ENCODE measurements around the gene TMEM87B. TPM values are rescaled to one million over a fixed set of nuclear protein-coding genes. Genes with fewer than 3 reads are reported as not detected.

Gene TMEM87B
- polyA plus RNA-seq, 10 donors: 12.9 to 24.9 (median 18.0) TPM

DNA sequence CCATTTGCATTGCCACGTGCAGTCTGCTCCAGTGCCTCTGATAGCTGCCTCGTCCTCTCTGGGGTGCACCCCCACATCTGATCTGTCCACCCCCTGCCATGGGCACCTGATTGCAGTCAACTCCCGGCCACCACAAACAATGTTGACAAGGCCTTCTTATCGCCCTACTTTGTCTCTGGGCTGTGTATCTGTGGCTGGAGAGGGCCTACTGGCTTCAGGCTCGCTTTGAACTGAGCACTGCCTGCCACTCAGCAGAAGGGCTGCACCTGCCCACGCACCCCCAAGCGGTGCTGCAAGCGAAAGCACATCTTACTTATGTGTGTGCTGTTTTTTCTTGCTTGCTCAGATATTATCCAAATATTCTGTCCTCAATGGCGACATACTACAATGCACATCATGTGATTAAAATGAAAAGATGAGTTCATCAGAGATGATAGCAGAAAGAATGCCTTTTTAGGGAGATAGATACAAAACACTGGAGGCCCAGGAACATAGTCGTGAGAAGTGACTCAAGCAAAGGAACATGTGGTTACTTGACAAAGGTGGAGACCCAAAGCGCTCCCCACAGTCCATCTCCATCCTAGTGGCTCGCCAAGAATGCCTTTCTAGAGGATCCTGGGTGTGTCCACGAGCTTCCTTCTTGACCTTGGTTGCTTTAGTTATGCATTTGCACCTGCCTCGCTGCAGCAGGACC lies 111.9 kb downstream of the TMEM87B start:
- no peak for DNase-seq

DNA sequence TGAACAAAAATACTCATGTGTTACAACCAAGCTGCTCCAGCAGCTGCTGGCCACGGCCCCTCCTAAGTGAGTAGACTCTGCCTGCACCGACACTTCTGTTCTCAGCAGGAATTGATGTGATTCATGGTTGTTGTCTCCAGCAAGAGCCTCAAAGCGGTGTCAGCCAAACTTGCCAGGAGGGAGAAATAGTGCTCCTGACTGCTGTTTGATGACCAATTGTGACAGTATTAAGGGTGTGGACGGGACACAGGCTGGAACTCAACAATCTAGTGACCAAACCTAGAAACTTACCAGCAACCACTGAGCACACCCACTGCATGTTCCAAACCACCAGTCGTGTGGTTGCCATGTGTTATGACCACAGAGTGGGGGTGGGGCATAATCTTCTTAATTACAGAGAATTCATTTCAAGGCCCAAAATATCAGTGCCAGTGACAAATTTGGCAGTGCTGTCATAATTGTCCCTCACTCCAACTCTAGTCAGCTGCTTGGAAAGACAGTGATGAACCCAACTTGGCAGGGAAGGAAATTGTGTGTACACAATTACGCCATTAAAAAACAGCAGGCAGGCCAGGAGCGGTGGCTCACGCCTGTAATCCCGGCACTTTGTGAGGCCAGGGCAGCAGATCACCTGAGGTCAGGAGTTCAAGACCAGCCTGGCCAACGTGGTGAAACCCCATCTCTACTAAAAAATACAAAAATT lies 113.5 kb downstream of the TMEM87B start:
- DNase-seq: no peak

Other genes with a start within 250 kb of the TMEM87B start
- 10 to 100 TPM; 13.6 to 23.6 (median 19.8) TPM for gene ANAPC1, start 171.1 kb upstream of the TMEM87B start, polyA plus RNA-seq (ENCODE audit: insufficient read length in 10 of 10)
- 1 to 10 TPM; 3.3 to 5.6 (median 4.4) TPM for gene MERTK, start 156.7 kb upstream of the TMEM87B start, polyA plus RNA-seq (ENCODE audit: insufficient read length in 10 of 10)
- gene FBLN7, start 83.1 kb downstream of the TMEM87B start, polyA plus RNA-seq (ENCODE audit: insufficient read length in 10 of 10): 10 to 100 TPM in 7 of 10 donors, 1 to 10 TPM in 3; 6.2 to 15.4 (median 11.4) TPM
- gene ZC3H8, start 199.8 kb downstream of the TMEM87B start, polyA plus RNA-seq (ENCODE audit: insufficient read length in 10 of 10): 10 to 100 TPM in 9 of 10 donors, 1 to 10 TPM in 1; 9.2 to 18.8 (median 15.2) TPM
- 1 to 10 TPM; 3.2 to 8.3 (median 4.6) TPM for gene ZC3H6, start 220.3 kb downstream of the TMEM87B start, polyA plus RNA-seq (ENCODE audit: insufficient read length in 10 of 10)

Data from muscle of back (tissue), 11 donors.